Neuronal stem cell (in vitro differentiated cells): ENCODE measurements around the gene SYT9.

Experiments used
- DNase-seq: peaks from one replicate; pipeline ENCODE4 v3.0.0-alpha.2; 2013; ENCODE audit warnings: low spot score
- H2AFZ ChIP-seq: one replicate; pipeline ENCODE4 v1.6.1; 2013; ENCODE audit warnings: mild to moderate bottlenecking, low read length, inconsistent platforms
- H2AK5ac ChIP-seq: 2 replicates; pipeline ENCODE4 v1.6.1; 2013; ENCODE audit warnings: low read depth, mild to moderate bottlenecking, inconsistent platforms, low read length, moderate library complexity, mixed read lengths
- H2BK120ac ChIP-seq: 2 replicates; pipeline ENCODE4 v1.6.1; 2013; ENCODE audit warnings: low read depth, mild to moderate bottlenecking, inconsistent platforms, low read length, moderate library complexity, mixed read lengths
- H2BK12ac ChIP-seq: one replicate; pipeline ENCODE4 v1.6.1; 2013; ENCODE audit warnings: low read length, inconsistent platforms
- H2BK15ac ChIP-seq: 2 replicates; pipeline ENCODE4 v1.6.1; 2013; ENCODE audit warnings: mild to moderate bottlenecking, low read length, inconsistent platforms, mixed read lengths
- H2BK5ac ChIP-seq: one replicate; pipeline ENCODE4 v1.6.1; 2013; ENCODE audit warnings: inconsistent platforms, mild to moderate bottlenecking, low read length, moderate library complexity
- H3K14ac ChIP-seq: one replicate; pipeline ENCODE4 v1.6.1; 2013; ENCODE audit warnings: low read length, inconsistent platforms
- H3K18ac ChIP-seq: 2 replicates; pipeline ENCODE4 v1.6.1; 2013; ENCODE audit warnings: low read length, inconsistent platforms
- H3K23ac ChIP-seq: 2 replicates; pipeline ENCODE4 v1.6.1; 2013; ENCODE audit warnings: low read depth, mild to moderate bottlenecking, mixed read lengths, low read length, inconsistent platforms; ENCODE audit not compliant: poor library complexity
- H3K27ac ChIP-seq: replicated peaks from 3 replicates; pipeline ENCODE4 v1.5.1; 2013; ENCODE audit warnings: low read length, inconsistent platforms
- H3K27me3 ChIP-seq, 3 experiments: 2 replicates each; pipeline ENCODE4 v1.6.1; 2013; ENCODE audit warnings: low read length in 3 of 3, mild to moderate bottlenecking in 2 of 3, inconsistent platforms in 1 of 3, low read depth in 1 of 3, mixed read lengths in 1 of 3, moderate library complexity in 1 of 3; ENCODE audit not compliant: control insufficient read depth in 3 of 3, insufficient read depth in 3 of 3
- H3K36me3 ChIP-seq, 2 donors: replicated peaks in 1 of 2; 2 replicates each; pipeline ENCODE4 v1.6.1; 2013; ENCODE audit warnings: low read length in 2 of 2; ENCODE audit not compliant: control insufficient read depth in 2 of 2, insufficient read depth in 2 of 2
- H3K4ac ChIP-seq: 2 replicates; pipeline ENCODE4 v1.6.1; 2013; ENCODE audit warnings: inconsistent platforms, mild to moderate bottlenecking, low read length, moderate library complexity
- H3K4me1 ChIP-seq, 2 donors: 1 replicate in 1 of 2; 2 replicates in 1 of 2; pipeline ENCODE4 v1.6.1; 2013; ENCODE audit warnings: low read length in 2 of 2, low read depth in 1 of 2; ENCODE audit not compliant: control insufficient read depth in 2 of 2, insufficient read depth in 1 of 2
- H3K4me2 ChIP-seq: one replicate; pipeline ENCODE4 v1.6.1; 2013; ENCODE audit warnings: mild to moderate bottlenecking, low read length, inconsistent platforms; ENCODE audit not compliant: insufficient read depth, poor library complexity, severe bottlenecking
- H3K4me3 ChIP-seq, 2 donors: 2 replicates each; pipeline ENCODE4 v1.5.1; 2013; ENCODE audit warnings: low read length in 2 of 2, mild to moderate bottlenecking in 2 of 2, inconsistent platforms in 1 of 2, moderate library complexity in 1 of 2
- H3K79me1 ChIP-seq: one replicate; pipeline ENCODE4 v1.6.1; 2013; ENCODE audit warnings: low read depth, mild to moderate bottlenecking, inconsistent platforms, low read length, moderate library complexity
- H3K9ac ChIP-seq: one replicate; pipeline ENCODE4 v1.6.1; 2013; ENCODE audit warnings: mild to moderate bottlenecking, low read depth, low read length, inconsistent platforms; ENCODE audit not compliant: poor library complexity
- H3K9me3 ChIP-seq, 2 donors: replicated peaks in 1 of 2; 2 replicates each; pipeline versions ENCODE3 to v1.6.1; 2013; ENCODE audit warnings: low read length in 2 of 2, mild to moderate bottlenecking in 2 of 2, inconsistent platforms in 1 of 2, low read depth in 1 of 2, mixed read lengths in 1 of 2, moderate library complexity in 1 of 2; ENCODE audit not compliant: control insufficient read depth in 2 of 2, insufficient read depth in 1 of 2
- H4K8ac ChIP-seq: one replicate; pipeline ENCODE4 v1.6.1; 2013; ENCODE audit warnings: low read depth, mild to moderate bottlenecking, inconsistent platforms, low read length, moderate library complexity
- H4K91ac ChIP-seq: one replicate; pipeline ENCODE4 v1.6.1; 2013; ENCODE audit warnings: low read length, low read depth, mild to moderate bottlenecking, inconsistent platforms; ENCODE audit not compliant: poor library complexity
- WGBS, 2 donors: extraction: QIAGEN DNeasy Blood & Tissue Kit; methylation state at CpG; one replicate each; pipeline ENCODE4 v1.1.7; 2013; ENCODE audit warnings: missing lambda C conversion rate in 2 of 2, mixed read lengths in 1 of 2; ENCODE audit not compliant: insufficient read length in 2 of 2, insufficient replicate concordance in 1 of 2; ENCODE audit errors: extremely low coverage in 2 of 2; 5-methylcytosine and 5-hydroxymethylcytosine counted together

SYT9 gene

GRCh38 chr11:7286178-7286577, 34.5 kb downstream of the SYT9 start:
- H3K27me3 ChIP-seq, result no peaks in the 10 kb centered on the region
- no peak overlapping the region for H3K27ac ChIP-seq
- no peak overlapping the region for H4K91ac ChIP-seq
- no peak overlapping the region for H3K4ac ChIP-seq
- H3K23ac ChIP-seq, result no peak overlapping the region
- H3K79me1 ChIP-seq, result no peaks in the 10 kb centered on the region
- H3K9me3 ChIP-seq, result peaks cover 0 to 2% of the 10 kb centered on the region in 2 donors
- no peak overlapping the region for H2AFZ ChIP-seq
- H3K9ac ChIP-seq, result no peak overlapping the region
- H4K8ac ChIP-seq, result no peak overlapping the region
- H3K4me1 ChIP-seq, result peaks cover 0 to 1% of the 10 kb centered on the region in 2 donors
- H2AK5ac ChIP-seq, result no peak overlapping the region
- H3K4me2 ChIP-seq, result no peak overlapping the region
- no CpG with 5 or more reads among the region's 1 CpG for WGBS, 2 donors
- H3K4me3 ChIP-seq, result no peak overlapping the region
- H3K14ac ChIP-seq, result no peak overlapping the region
- no peak overlapping the region for H3K18ac ChIP-seq
- no peak overlapping the region for H2BK15ac ChIP-seq
- H2BK12ac ChIP-seq, result no peak overlapping the region
- no peaks in the 10 kb centered on the region for H3K36me3 ChIP-seq
- no peak overlapping the region for H2BK120ac ChIP-seq
- H2BK5ac ChIP-seq, result no peak overlapping the region
- DNase-seq, result no peak

GRCh38 chr11:7291100-7291829, 39.6 kb downstream of the SYT9 start:
- Histone ChIP-seq H3K9ac (no peak overlapping the region), H3K4me3 (no peak overlapping the region), H3K14ac (no peak overlapping the region), H2BK120ac (no peak overlapping the region), H3K4me1 (no peaks in the 10 kb centered on the region), H3K79me1 (no peaks in the 10 kb centered on the region), H2BK12ac (no peak overlapping the region), H3K4me2 (no peak overlapping the region), H2AFZ (no peak overlapping the region), H3K36me3 (no peaks in the 10 kb centered on the region), H3K27me3 (no peaks in the 10 kb centered on the region), H4K8ac (no peak overlapping the region), H4K91ac (no peak overlapping the region), H2BK15ac (no peak overlapping the region), H3K9me3 (no peaks in the 10 kb centered on the region), H2BK5ac (no peak overlapping the region), H3K18ac (no peak overlapping the region), H2AK5ac (no peak overlapping the region), H3K4ac (no peak overlapping the region), H3K23ac (no peak overlapping the region), H3K27ac (no peak overlapping the region)
- no CpG with 5 or more reads among the region's 2 CpGs for WGBS, 2 donors
- no peak for DNase-seq

- no peak overlapping the region for H3K18ac ChIP-seq
- WGBS, 2 donors, result no CpG with 5 or more reads among the region's 2 CpGs
- no peak overlapping the region for H2BK15ac ChIP-seq
- no peak overlapping the region for H3K9ac ChIP-seq
- no peaks in the 10 kb centered on the region for H3K9me3 ChIP-seq
- no peaks in the 10 kb centered on the region for H3K4me1 ChIP-seq
- no peak overlapping the region for H3K14ac ChIP-seq
- no peak overlapping the region for H2AK5ac ChIP-seq
- DNase-seq, result no peak
- no peak overlapping the region for H2BK120ac ChIP-seq
- H2BK5ac ChIP-seq, result no peak overlapping the region
- no peak overlapping the region for H3K27ac ChIP-seq
- H4K91ac ChIP-seq, result no peak overlapping the region
- H4K8ac ChIP-seq, result no peak overlapping the region
- no peak overlapping the region for H3K4me2 ChIP-seq
- H3K27me3 ChIP-seq, result no peaks in the 10 kb centered on the region
- H3K4me3 ChIP-seq, result no peak overlapping the region
- no peaks in the 10 kb centered on the region for H3K36me3 ChIP-seq
- H2BK12ac ChIP-seq, result no peak overlapping the region
- no peak overlapping the region for H2AFZ ChIP-seq
- no peak overlapping the region for H3K23ac ChIP-seq
- H3K4ac ChIP-seq, result no peak overlapping the region
- no peaks in the 10 kb centered on the region for H3K79me1 ChIP-seq
These were observed 41.2 kb downstream of the SYT9 start for GRCh38 chr11:7292922-7293321.

GRCh38 chr11:7299393-7299792, 47.7 kb downstream of the SYT9 start:
- Histone ChIP-seq H3K27ac (no peak overlapping the region), H4K8ac (no peak overlapping the region), H3K4me2 (no peak overlapping the region), H3K18ac (no peak overlapping the region), H3K4me3 (no peak overlapping the region), H2AFZ (no peak overlapping the region), H3K14ac (no peak overlapping the region), H3K27me3 (no peaks in the 10 kb centered on the region), H3K4ac (no peak overlapping the region), H2BK5ac (no peak overlapping the region), H3K9me3 (peaks cover 0 to 3% of the 10 kb centered on the region in 2 donors), H3K36me3 (no peaks in the 10 kb centered on the region), H3K4me1 (no peaks in the 10 kb centered on the region), H4K91ac (no peak overlapping the region), H3K79me1 (no peaks in the 10 kb centered on the region), H2AK5ac (no peak overlapping the region), H2BK120ac (no peak overlapping the region), H3K23ac (no peak overlapping the region), H2BK15ac (no peak overlapping the region), H2BK12ac (no peak overlapping the region), H3K9ac (no peak overlapping the region)
- no peak for DNase-seq
- no CpG with 5 or more reads among the region's 3 CpGs for WGBS, 2 donors
